Measurements from ENCODE around the gene HIP1. TPM values are rescaled to one million over a fixed set of nuclear protein-coding genes. Genes with fewer than 3 reads are reported as not detected.
"Not testable (repeated sequence)": the region's sequence is repeated elsewhere in the genome, so short reads cannot be mapped to it uniquely, and the experiment has no call there.

HIP1 gene
- total RNA-seq = 1 to 10 TPM; 3.2 to 9.5 (median 6.4) TPM

DNA sequence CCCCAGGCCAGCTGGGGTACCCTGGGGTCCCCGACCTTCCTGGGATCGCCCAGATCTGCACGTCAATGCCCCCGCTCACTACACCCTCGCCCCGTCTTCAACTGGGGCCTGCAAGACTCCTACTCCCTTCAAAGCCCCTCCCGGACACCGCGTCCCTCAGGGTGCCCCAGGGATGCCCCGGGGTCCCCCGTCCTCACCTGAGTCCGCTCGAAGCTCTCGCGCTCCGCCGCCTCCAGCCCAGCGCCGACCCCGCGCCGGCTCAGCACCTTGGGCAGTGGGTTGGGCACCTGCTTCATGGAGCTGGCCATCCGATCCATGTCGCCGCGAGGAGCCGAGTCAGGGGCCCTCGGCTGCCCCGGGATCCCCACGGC lies at the start of gene HIP1:
Gene HIP1 (minus strand): TSS at position 338 of the 371 bp plus-strand sequence. CDS start 21 bp downstream, at position 317.
- Histone ChIP-seq H3K4me1 (peaks cover 0 to 49% (median 12%) of the 10 kb centered on the region in 3 donors), H3K9me3 (no peaks in the 10 kb centered on the region), H3K36me3 (no peaks in the 10 kb centered on the region), H3K27ac (peak within 1 kb of the TSS; percentile 88 to 94 (median 91)), H3K4me3 (peak within 1 kb of the TSS; percentile 91 to 98 (median 94)), H3K27me3 (no peaks in the 10 kb centered on the region)
- intact Hi-C loops (cut with DNase I) = no loop called here
- no peak for TF ChIP-seq CTCF (IDR thresholded peaks at IDR 0.05)
- TF ChIP-seq POLR2A (IDR thresholded peaks at IDR 0.05) = peak in 2 of 4 donors; percentile 12 to 33
- no peak for DNase-seq
- WGBS, 2 donors = 2% methylated on average over 8 to 13 of the region's 30 CpGs

- H3K9me3 ChIP-seq; H3K27ac ChIP-seq; H3K36me3 ChIP-seq; H3K27me3 ChIP-seq; H3K4me3 ChIP-seq; intact Hi-C loops (cut with DNase I); DNase-seq: not testable (repeated sequence)
- peaks cover 5 to 48% (median 13%) of the 10 kb centered on the region in 3 donors for H3K4me1 ChIP-seq
- 73% methylated on average over 11 to 12 of the region's 14 CpGs for WGBS, 2 donors
Observed at GRCh38 chr7:75788154-75788847, 49.6 kb upstream of the HIP1 start.

- DNase-seq = not testable (repeated sequence)
Observed at GRCh38 chr7:75783058-75783457, 44.3 kb upstream of the HIP1 start.

DNA sequence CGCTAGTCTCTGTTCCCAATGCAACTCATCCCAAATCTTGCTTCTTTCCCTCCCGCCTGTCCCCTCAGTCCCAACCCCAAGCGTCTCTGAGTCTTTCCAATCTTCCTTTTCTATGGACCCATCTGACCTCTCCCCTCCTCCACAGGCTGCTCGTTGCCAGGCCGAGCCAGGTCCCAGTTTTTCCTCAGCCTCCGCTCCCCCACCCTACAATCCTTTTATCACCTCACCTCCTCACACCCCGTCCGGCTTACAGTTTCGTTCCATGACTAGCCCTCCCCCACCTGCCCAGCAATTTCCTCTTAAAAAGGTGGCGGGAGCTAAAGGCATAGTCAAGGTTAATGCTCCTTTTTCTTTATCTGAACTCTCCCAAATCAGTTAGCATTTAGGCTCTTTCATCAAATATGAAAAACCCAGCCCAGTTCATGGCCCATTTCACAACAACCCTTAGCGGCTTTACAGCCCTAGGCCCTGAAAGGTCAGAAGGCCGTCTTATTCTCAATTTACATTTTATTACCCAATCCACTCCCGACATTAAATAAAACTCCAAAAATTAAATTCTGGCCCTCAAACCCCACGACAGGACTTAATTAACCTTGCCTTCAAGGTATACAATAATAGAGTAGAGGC lies 42.0 kb upstream of the HIP1 start:
- 77 to 89% methylated on average over 14 of the region's 14 CpGs for WGBS, 2 donors
- H3K36me3 ChIP-seq; H3K4me3 ChIP-seq; H3K9me3 ChIP-seq; DNase-seq; intact Hi-C loops (cut with DNase I); H3K27ac ChIP-seq; H3K27me3 ChIP-seq: not testable (repeated sequence)
- peaks cover 0 to 23% (median 0%) of the 10 kb centered on the region in 3 donors for H3K4me1 ChIP-seq

More at GRCh38 chr7:75783058-75783457, 44.3 kb upstream of the HIP1 start:
- H3K27ac ChIP-seq; H3K36me3 ChIP-seq; H3K9me3 ChIP-seq; H3K4me3 ChIP-seq; H3K27me3 ChIP-seq; intact Hi-C loops (cut with DNase I): not testable (repeated sequence)
- peaks cover 0 to 29% (median 0%) of the 10 kb centered on the region in 3 donors for H3K4me1 ChIP-seq
- 84 to 93% methylated on average over 4 to 5 of the region's 5 CpGs for WGBS, 2 donors

- DNase-seq; H3K36me3 ChIP-seq; intact Hi-C loops (cut with DNase I); H3K27ac ChIP-seq; H3K27me3 ChIP-seq; H3K4me3 ChIP-seq; H3K9me3 ChIP-seq: not testable (repeated sequence)
- peaks cover 0 to 11% (median 0%) of the 10 kb centered on the region in 3 donors for H3K4me1 ChIP-seq
- WGBS, 2 donors = 61 to 66% methylated on average over 11 of the region's 11 CpGs
Observed at GRCh38 chr7:75779516-75779915, 40.8 kb upstream of the HIP1 start.

- H3K4me3 ChIP-seq; intact Hi-C loops (cut with DNase I); H3K27me3 ChIP-seq; H3K9me3 ChIP-seq; DNase-seq; H3K36me3 ChIP-seq; H3K27ac ChIP-seq; H3K4me1 ChIP-seq: not testable (repeated sequence)
- WGBS, 2 donors = 66 to 76% methylated on average over 11 of the region's 11 CpGs
Observed at GRCh38 chr7:75779035-75779434, 40.3 kb upstream of the HIP1 start.

DNA sequence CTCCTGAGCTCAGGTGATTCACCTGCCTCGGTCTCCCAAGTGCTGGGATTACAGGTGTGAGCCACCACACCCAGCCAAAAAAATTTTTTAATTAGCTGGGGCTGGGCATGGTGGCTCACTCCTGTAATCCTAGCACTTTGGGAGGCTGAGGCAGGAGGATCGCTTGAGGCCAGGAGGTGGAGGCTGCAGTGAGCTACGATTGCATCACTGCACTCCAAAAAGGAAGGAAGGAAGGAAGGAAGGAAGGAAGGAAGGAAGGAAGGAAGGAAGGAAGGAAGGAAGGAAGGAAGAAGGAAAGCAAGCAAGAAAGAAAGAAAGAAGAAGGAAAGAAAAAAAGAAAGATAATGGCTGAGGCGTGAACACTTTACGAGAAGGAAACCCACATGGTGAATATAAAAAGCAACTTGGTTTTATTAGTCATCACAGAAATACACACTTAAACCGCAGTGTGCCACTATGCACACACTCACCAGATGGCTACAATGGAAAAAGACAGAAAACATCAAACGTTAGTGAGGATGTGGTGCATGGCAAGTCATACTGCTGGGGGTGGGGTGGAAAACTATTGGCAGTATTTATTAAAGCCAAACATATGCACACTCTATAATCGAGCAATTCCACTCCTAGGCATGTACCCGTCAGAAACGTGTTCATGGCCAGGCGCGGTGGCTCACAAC lies 37.7 kb upstream of the HIP1 start:
- H3K27ac ChIP-seq = no peak overlapping the region
- H3K9me3 ChIP-seq = no peaks in the 10 kb centered on the region
- no peaks in the 10 kb centered on the region for H3K27me3 ChIP-seq
- WGBS, 2 donors = 40 to 48% methylated on average over 9 to 10 of the region's 12 CpGs
- H3K36me3 ChIP-seq = no peaks in the 10 kb centered on the region
- intact Hi-C loops (cut with DNase I) = no loop called here
- H3K4me1 ChIP-seq = peaks cover 0 to 23% (median 0%) of the 10 kb centered on the region in 3 donors
- H3K4me3 ChIP-seq = no peak overlapping the region
- no peak for DNase-seq
- TF ChIP-seq POLR2A (IDR thresholded peaks at IDR 0.05) (no peak), CTCF (IDR thresholded peaks at IDR 0.05) (no peak)

DNA sequence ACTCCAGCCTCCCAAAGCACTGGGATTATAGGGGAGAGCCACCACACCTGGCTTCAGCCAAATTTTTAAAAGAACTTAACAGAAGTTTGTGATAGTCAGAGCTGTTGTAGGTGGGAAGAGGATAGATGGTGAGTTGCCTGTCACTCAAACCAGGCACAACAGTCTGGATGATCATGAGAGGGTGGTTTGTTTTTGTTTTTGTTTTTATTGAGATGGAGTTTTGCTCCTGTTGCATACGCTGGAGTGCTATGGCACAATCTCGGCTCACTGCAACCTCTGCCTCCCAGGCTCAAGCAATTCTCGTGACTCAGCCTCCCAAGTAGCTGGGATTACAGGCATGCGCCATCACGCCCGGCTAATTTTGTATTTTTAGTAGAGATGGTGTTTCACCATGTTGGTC lies 35.2 kb upstream of the HIP1 start:
- WGBS, 2 donors = 55 to 93% methylated on average over 6 of the region's 6 CpGs
- H3K4me3 ChIP-seq; H3K27ac ChIP-seq; H3K27me3 ChIP-seq; H3K36me3 ChIP-seq; intact Hi-C loops (cut with DNase I); DNase-seq; H3K9me3 ChIP-seq: not testable (repeated sequence)
- peaks cover 0 to 21% (median 0%) of the 10 kb centered on the region in 3 donors for H3K4me1 ChIP-seq

Data from esophagus squamous epithelium (tissue), 5 donors.